GM19193 (cell line): ENCODE measurements around the gene SPRYD7.

Source experiments
- POLR2A ChIP-seq: IDR thresholded peaks from 4 replicates; pipeline ENCODE4 v1.6.1; 2011; ENCODE audit not compliant: insufficient read depth, insufficient read length; ENCODE audit errors: extremely low read depth

The SPRYD7 gene

GRCh38 chr13:49938921-49939320 lies 2.8 kb upstream of the SPRYD7 start:
- no peak for TF ChIP-seq POLR2A

DNA sequence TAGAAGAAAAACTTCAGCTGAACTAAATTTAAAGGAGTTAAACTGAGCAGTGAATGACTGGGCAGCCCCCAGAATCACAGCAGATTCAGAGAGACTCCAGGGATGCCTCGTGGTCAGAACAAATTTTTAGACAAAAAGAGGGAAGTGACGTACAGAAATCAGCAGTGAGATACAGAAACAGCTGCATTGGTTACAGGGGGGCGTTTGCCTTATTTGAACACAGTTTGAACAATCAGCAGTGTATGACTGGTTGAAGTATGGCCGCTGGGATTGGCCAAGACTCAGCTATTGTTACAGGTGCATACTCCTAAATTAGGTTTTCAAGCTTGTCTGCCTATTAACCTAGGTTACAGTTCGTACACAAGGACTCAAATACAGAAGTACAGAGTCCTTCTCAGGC lies 2.2 kb upstream of the SPRYD7 start:
- no peak for TF ChIP-seq POLR2A

DNA sequence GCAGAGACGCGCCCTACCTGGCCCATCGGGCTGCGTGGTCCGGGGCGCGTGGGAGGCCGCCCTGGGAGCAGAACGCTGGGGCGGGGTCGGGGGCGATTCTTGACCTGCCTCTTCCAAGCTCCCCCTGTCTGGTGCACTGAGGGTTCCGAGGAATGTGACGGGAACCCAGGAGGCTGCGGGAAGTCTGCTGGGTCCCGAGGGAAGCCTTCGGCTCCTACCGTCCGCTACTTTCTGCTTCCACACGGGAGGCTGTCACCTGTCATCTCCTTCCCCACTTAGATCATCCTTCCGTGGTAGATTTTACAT lies 781 bp upstream of the SPRYD7 start:
- TF ChIP-seq POLR2A: no peak

DNA sequence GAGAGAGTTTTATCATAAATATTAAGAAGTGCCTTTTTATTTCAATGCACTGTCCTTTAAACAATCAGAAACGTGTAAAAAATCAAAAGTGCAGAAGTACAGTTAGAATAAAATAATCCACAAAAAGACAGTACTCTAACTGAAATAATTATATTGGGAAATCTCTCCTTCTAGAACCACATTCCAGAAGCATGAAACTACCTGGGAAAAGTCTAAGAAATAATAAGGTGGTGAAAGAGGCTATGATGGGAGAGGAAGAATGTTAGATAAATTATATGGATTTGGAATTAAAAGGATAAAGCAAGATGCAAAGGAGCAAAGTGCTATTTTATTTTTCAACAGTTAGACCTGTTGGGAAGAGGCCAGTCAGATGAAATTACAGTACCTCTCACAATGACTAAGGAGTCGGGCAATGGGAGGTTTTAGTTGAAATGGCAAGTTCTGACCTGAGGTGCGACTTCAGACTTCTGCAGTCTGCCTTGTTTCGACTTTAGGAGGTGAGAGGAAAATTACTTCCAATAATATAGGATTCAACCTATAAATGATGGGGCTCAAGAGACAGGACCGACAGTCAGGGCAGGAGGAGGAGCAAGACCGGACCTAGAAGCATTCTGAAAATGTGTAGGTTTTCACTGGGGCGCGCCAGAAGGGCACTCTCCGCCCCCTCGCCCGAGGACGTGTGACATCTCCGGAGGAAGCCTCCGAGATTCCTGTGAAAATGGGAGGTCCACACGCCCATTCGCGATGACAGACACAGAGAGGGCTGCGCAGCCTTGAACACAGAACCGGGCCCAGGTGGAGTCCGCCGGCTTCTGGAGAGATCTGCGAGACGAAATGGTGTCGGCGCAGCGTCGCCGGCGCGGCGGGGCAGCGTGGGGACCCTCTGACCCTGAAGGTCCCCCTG lies 717 bp downstream of the SPRYD7 start:
- no peak for TF ChIP-seq POLR2A

- TF ChIP-seq POLR2A: no peak
Measured at GRCh38 chr13:49933511-49933910, 2.6 kb downstream of the SPRYD7 start.

GRCh38 chr13:49932868-49933267 lies 3.3 kb downstream of the SPRYD7 start:
- no peak for TF ChIP-seq POLR2A

- TF ChIP-seq POLR2A: no peak
Measured at GRCh38 chr13:49932066-49932465, 4.1 kb downstream of the SPRYD7 start.

GRCh38 chr13:49927755-49928154 lies 8.4 kb downstream of the SPRYD7 start:
- no peak for TF ChIP-seq POLR2A

DNA sequence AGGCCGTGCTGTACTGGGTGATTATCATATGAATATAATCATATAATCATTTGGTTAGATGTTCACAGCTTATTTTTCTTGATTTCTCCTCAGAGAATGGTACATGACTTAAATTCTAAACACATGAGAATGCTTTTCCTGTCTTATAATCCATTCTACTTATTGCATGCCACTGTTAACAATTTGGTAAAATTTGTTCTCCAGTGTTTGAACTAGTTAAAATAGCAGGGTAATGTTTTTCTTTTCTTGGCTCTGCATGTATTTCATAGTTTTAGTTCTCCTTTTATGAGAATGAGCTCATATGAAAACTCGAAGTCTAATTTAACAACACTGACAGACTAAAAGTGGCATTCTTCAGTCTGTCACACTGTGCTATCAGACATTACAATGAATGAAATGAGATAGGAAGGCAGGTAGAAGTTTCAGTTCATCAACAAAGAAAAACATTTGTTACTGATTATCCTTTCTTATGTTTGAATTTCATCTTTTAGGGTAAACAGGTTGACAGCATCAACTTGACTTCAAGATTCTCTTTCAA lies 10.2 kb downstream of the SPRYD7 start:
- TF ChIP-seq POLR2A: no peak

GRCh38 chr13:49922301-49922700 lies 13.8 kb downstream of the SPRYD7 start:
- no peak for TF ChIP-seq POLR2A

DNA sequence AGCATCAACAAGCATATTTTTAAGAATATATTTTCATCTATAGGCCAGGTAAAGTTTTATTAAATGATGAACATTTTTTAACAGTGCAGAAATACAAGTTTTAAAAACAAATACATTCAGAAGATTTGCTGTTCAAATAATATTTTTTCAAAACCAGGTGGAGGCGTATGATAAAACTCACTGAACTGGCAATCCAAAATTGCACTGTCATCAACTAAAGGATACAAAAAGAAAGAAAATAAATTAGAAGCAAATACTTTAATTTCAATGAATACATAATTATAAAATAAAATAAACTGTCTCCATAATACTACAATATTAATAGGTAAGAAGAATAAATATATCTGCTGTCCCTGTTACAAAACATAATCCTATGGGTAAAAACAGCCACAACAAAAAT lies 21.2 kb downstream of the SPRYD7 start:
- no peak for TF ChIP-seq POLR2A

GRCh38 chr13:49908637-49909036 lies 27.5 kb downstream of the SPRYD7 start:
- no peak for TF ChIP-seq POLR2A

DNA sequence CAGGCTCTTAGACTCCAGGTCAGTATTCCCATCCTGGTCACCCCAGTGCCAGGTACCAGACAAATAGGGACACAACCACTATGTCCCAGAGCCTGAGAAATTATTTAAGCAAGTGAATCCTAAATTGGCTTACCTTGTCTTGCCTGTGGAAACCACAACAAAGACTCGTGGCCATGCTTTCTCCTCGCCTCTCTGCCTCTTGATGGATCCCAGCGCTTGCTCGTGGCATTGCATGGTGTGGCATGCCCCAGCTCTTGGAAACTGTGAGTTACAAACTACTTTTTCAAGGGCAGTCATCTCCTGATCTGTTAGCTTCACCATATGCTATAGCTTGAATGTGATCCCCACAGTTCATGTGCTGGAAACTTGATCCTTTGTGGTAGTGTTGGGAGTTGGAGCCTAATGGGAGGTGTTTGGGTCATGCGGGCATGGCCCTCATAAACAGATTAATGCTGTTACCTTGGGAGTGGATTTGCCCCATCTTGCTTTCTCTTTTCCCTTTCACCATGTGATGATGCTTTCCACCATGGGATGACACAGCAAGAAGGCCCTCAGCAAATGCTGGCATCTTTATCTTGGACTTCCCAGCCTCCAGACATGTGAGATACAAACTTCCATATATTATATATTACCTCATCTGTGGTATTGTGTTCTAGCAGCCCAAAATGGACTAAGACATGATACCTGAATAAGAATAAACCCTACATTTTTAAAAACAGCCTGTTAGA lies 31.2 kb downstream of the SPRYD7 start:
- TF ChIP-seq POLR2A: no peak

- TF ChIP-seq POLR2A: no peak
Measured at GRCh38 chr13:49898792-49899191, 37.3 kb downstream of the SPRYD7 start.

DNA sequence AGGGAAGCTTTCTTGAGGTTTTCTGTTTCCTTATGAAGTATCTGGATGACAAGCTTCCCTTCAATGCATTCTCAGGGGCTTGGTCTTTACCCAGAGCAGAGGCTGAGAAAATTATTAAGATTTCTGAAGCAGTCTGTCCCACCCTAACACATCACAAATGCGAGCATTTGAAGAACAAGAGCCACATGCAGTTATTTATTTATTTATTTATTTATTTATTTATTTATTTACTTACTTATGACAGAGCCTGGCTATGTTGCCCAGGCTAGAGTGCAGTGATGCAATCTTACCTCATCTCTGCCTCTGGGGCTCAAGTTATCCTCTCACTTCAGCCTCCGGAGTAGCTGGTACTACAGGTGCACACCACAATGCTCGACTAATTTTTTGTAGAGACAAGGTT lies 38.4 kb downstream of the SPRYD7 start:
- TF ChIP-seq POLR2A: no peak

GRCh38 chr13:49895826-49896225 lies 40.3 kb downstream of the SPRYD7 start:
- TF ChIP-seq POLR2A: no peak

- TF ChIP-seq POLR2A: no peak
Measured at GRCh38 chr13:49893591-49893990, 42.5 kb downstream of the SPRYD7 start.

- no peak for TF ChIP-seq POLR2A
Measured at GRCh38 chr13:49890376-49890775, 45.8 kb downstream of the SPRYD7 start.
